PC-9 (cell line): Measurements from ENCODE around the gene PTGIR. TPM values are rescaled to one million over a fixed set of nuclear protein-coding genes. Genes with fewer than 3 reads are reported as not detected.

Source experiments
- Bru-seq: library from RNA; stranded (reverse); fragments of 400-500 nt; gene quantifications from one replicate; lab custom pipeline; 2021; lab: Mats Ljungman, UMichigan
- BruChase-seq, 2 experiments: library from RNA; stranded (reverse); fragments of 400-500 nt; gene quantifications; one replicate each; lab custom pipeline; 2021; lab: Mats Ljungman, UMichigan
- BruUV-seq: library from RNA; stranded (reverse); fragments of 400-500 nt; replicated peaks from 2 replicates; lab custom pipeline; 2021; lab: Mats Ljungman, UMichigan
- CTCF ChIA-PET: fragments of 300-600 bp; sonication (Branson Sonifier 250); formaldehyde crosslinking; loops from one replicate; lab custom pipeline; 2022; ENCODE audit warnings: antibody characterized with exemption; lab: Charles Lee
- POLR2A ChIA-PET: fragments of 300-600 bp; sonication (Branson Sonifier 250); formaldehyde crosslinking; loops from one replicate; lab custom pipeline; 2022; ENCODE audit warnings: antibody characterized with exemption; ENCODE audit not compliant: unreplicated experiment; lab: Charles Lee
- DNase-seq, 2 experiments: peaks; one replicate each; pipeline versions ENCODE4 v3.0.0 to v3.0.0-alpha.2; 2015 to 2022; ENCODE audit warnings: mixed read lengths in 1 of 2
- H2AFZ ChIP-seq: fragments of 200-600 bp; sonication (generic); 2 replicates; pipeline ENCODE4 v1.8.1; 2017; ENCODE audit warnings: antibody characterized with exemption
- H3F3A ChIP-seq: fragments of 200-600 bp; sonication (generic); 2 replicates; pipeline ENCODE4 v1.8.1; 2017; ENCODE audit warnings: antibody characterized with exemption, mild to moderate bottlenecking, low read depth; ENCODE audit not compliant: insufficient read depth
- H3K27ac ChIP-seq: fragments of 200-600 bp; sonication (generic); 2 replicates; pipeline ENCODE4 v1.6.1; 2016; ENCODE audit warnings: mixed run types
- H3K27me3 ChIP-seq: fragments of 200-600 bp; sonication (generic); 2 replicates; pipeline ENCODE4 v1.6.1; 2016; ENCODE audit warnings: low read depth, mixed run types; ENCODE audit not compliant: insufficient read depth
- H3K36me3 ChIP-seq: fragments of 200-600 bp; sonication (generic); 2 replicates; pipeline ENCODE4 v1.6.1; 2016; ENCODE audit warnings: low read depth, mixed run types
- H3K4me1 ChIP-seq: fragments of 200-600 bp; sonication (generic); replicated peaks from 2 replicates; pipeline ENCODE4 v1.6.1; 2016; ENCODE audit warnings: mixed run types; ENCODE audit not compliant: insufficient read depth
- H3K4me2 ChIP-seq: fragments of 200-600 bp; sonication (generic); 2 replicates; pipeline ENCODE4 v1.6.1; 2017; ENCODE audit warnings: mixed run types
- H3K4me3 ChIP-seq: fragments of 200-600 bp; sonication (generic); 2 replicates; pipeline ENCODE4 v1.6.1; 2016; ENCODE audit warnings: mixed run types
- H3K79me2 ChIP-seq: fragments of 200-600 bp; sonication (generic); 2 replicates; pipeline ENCODE4 v1.6.1; 2017; ENCODE audit warnings: low read depth, mixed run types
- H3K9me2 ChIP-seq: fragments of 200-600 bp; sonication (generic); 2 replicates; pipeline ENCODE4 v1.8.1; 2017; ENCODE audit warnings: mild to moderate bottlenecking; ENCODE audit not compliant: insufficient read depth
- H3K9me3 ChIP-seq: fragments of 200-600 bp; sonication (generic); 2 replicates; pipeline ENCODE4 v1.8.1; 2016; ENCODE audit warnings: low read depth; ENCODE audit not compliant: insufficient read depth
- H4K20me1 ChIP-seq: fragments of 200-600 bp; sonication (generic); 2 replicates; pipeline ENCODE4 v1.8.1; 2017; ENCODE audit not compliant: insufficient read depth
- EZH2 ChIP-seq: fragments of 200-600 bp; sonication (generic); IDR thresholded peaks from 2 replicates; pipeline ENCODE4 v1.8.0; 2017; ENCODE audit warnings: antibody characterized with exemption, low read depth
- intact Hi-C: fragments of 100-400 bp; cut with micrococcal nuclease; formaldehyde crosslinking; loops from one replicate; pipeline ENCODE4 v1.10.0; 2022; ENCODE audit not compliant: unreplicated experiment
- long read RNA-seq: library from polyadenylated mRNA; stranded (forward); transcript quantifications from one replicate; pipeline ENCODE4 v2.0.0, GENCODE V29; 2022
- total RNA-seq: library from RNA; stranded (reverse); gene quantifications from 2 replicates; pipeline ENCODE4 v1.2.3, GENCODE V29; 2021
- TF ChIP-seq, protein P1 (sequence below): fragments of 200-600 bp; sonication (generic); conservative IDR thresholded peaks from 2 replicates; pipeline ENCODE4 v1.6.1; 2017; ENCODE audit warnings: mixed run types, antibody characterized with exemption, mild to moderate bottlenecking, moderate library complexity

The PTGIR gene, protein sequence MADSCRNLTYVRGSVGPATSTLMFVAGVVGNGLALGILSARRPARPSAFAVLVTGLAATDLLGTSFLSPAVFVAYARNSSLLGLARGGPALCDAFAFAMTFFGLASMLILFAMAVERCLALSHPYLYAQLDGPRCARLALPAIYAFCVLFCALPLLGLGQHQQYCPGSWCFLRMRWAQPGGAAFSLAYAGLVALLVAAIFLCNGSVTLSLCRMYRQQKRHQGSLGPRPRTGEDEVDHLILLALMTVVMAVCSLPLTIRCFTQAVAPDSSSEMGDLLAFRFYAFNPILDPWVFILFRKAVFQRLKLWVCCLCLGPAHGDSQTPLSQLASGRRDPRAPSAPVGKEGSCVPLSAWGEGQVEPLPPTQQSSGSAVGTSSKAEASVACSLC
- 0.28 TPM in 1 of 2 replicates, not detected in the other for total RNA-seq
- not detected for Bru-seq, nascent RNA
- BruChase-seq, experiment 1, labeled RNA remaining after a 2-hour chase = percentile 10 among the genes with signal in this experiment
- percentile 11 among the genes with signal in this experiment for BruChase-seq, experiment 2, labeled RNA remaining after a 6-hour chase
- long read RNA-seq = 0 reads

- POLR2A ChIA-PET = interaction anchor here (0.6 kb wide), 1 partner anchor 24 kb away, joined by 8 read pairs; the partner anchor contains the start of gene CALM3
- Histone ChIP-seq H4K20me1 (no peaks in the 10 kb centered on the region), H3K27me3 (no peaks in the 10 kb centered on the region), H2AFZ (no peak within 1 kb of the TSS), H3K4me1 (peaks cover 5% of the 10 kb centered on the region; the same call in 1 of the 2 replicates), H3K9me3 (no peaks in the 10 kb centered on the region), H3K4me3 (no peak within 1 kb of the TSS), H3K9me2 (no peaks in the 10 kb centered on the region), H3K27ac (no peak within 1 kb of the TSS), H3K4me2 (0 out of 2 replicates have a peak within 1 kb of the TSS, but pooled peaks have one; percentile 0), H3F3A (peaks cover 7% of the 10 kb centered on the region; the same call in 1 of the 2 replicates), H3K36me3 (no peaks in the 10 kb centered on the region), H3K79me2 (no peaks in the 10 kb centered on the region)
- TF ChIP-seq EZH2 = no peak
- TF ChIP-seq, protein P1, sequence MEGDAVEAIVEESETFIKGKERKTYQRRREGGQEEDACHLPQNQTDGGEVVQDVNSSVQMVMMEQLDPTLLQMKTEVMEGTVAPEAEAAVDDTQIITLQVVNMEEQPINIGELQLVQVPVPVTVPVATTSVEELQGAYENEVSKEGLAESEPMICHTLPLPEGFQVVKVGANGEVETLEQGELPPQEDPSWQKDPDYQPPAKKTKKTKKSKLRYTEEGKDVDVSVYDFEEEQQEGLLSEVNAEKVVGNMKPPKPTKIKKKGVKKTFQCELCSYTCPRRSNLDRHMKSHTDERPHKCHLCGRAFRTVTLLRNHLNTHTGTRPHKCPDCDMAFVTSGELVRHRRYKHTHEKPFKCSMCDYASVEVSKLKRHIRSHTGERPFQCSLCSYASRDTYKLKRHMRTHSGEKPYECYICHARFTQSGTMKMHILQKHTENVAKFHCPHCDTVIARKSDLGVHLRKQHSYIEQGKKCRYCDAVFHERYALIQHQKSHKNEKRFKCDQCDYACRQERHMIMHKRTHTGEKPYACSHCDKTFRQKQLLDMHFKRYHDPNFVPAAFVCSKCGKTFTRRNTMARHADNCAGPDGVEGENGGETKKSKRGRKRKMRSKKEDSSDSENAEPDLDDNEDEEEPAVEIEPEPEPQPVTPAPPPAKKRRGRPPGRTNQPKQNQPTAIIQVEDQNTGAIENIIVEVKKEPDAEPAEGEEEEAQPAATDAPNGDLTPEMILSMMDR = no peak
- intact Hi-C loops = no loop called here
- no peak for DNase-seq
- CTCF ChIA-PET = no interaction called here
- BruUV-seq = no TSS peak
These were observed at the start of gene PTGIR for GRCh38 chr19:46624958-46625661. PTGIR (minus strand) TSS chr19:46625089; CDS start chr19:46624225, 864 bp downstream.

GRCh38 chr19:46670813-46671212 lies 45.9 kb upstream of the PTGIR start:
- Histone ChIP-seq H3K27me3 (no peaks in the 10 kb centered on the region), H3K79me2 (no peaks in the 10 kb centered on the region), H3K4me2 (no peak overlapping the region), H3K9me2 (no peaks in the 10 kb centered on the region), H3K4me3 (no peak overlapping the region), H3K27ac (no peak overlapping the region), H4K20me1 (no peaks in the 10 kb centered on the region), H3F3A (peaks cover 9% of the 10 kb centered on the region), H3K9me3 (no peaks in the 10 kb centered on the region), H3K4me1 (no peaks in the 10 kb centered on the region), H3K36me3 (no peaks in the 10 kb centered on the region), H2AFZ (no peak overlapping the region)
- CTCF ChIA-PET = no interaction called here
- intact Hi-C loops = no loop called here
- POLR2A ChIA-PET = no interaction called here
- TF ChIP-seq, protein P1 = no peak
- TF ChIP-seq EZH2 = no peak
- DNase-seq = no peak
- BruUV-seq = no TSS peak

- no TSS peak for BruUV-seq
- no peaks in the 10 kb centered on the region for H3K79me2 ChIP-seq
- H3K4me2 ChIP-seq = no peak overlapping the region
- no peaks in the 10 kb centered on the region for H3K9me3 ChIP-seq
- no peak overlapping the region for H2AFZ ChIP-seq
- POLR2A ChIA-PET = no interaction called here
- no peak for DNase-seq
- no peaks in the 10 kb centered on the region for H3K36me3 ChIP-seq
- no peaks in the 10 kb centered on the region for H3K9me2 ChIP-seq
- H3F3A ChIP-seq = peaks cover 8% of the 10 kb centered on the region
- H3K4me1 ChIP-seq = no peaks in the 10 kb centered on the region
- TF ChIP-seq EZH2 = no peak
- TF ChIP-seq, protein P1 = no peak
- CTCF ChIA-PET = no interaction called here
- intact Hi-C loops = no loop called here
- H3K27me3 ChIP-seq = no peaks in the 10 kb centered on the region; the same call in 1 of the 2 replicates
- H3K4me3 ChIP-seq = no peak overlapping the region
- no peak overlapping the region for H3K27ac ChIP-seq
- H4K20me1 ChIP-seq = no peaks in the 10 kb centered on the region
These were observed 43.8 kb upstream of the PTGIR start for GRCh38 chr19:46668662-46669061.
